ENCODE data around the gene NEURL1B. TPM values are rescaled to one million over a fixed set of nuclear protein-coding genes. Genes with fewer than 3 reads are reported as not detected.

Gene NEURL1B
- total and polyA plus RNA-seq, 10 of the 15 experiments (the other 5 are each of a cell fraction or from before 2014, with no cell fraction given): 0.04 to 0.28 (median 0.05) TPM; not detected in 4

- TF ChIP-seq ZBTB40 (IDR thresholded peaks at IDR 0.05; ENCODE audit: borderline replicate concordance) (no peak), ZSCAN29 (IDR thresholded peaks at IDR 0.05) (no peak), KLF5 (IDR thresholded peaks at IDR 0.05; ENCODE audit: partially characterized antibody) (no peak), DPF2 (IDR thresholded peaks at IDR 0.05) (no peak), ATF2 (IDR thresholded peaks at IDR 0.05; ENCODE audit: low read length) (no peak), TCF3 (IDR thresholded peaks at IDR 0.05; ENCODE audit: borderline replicate concordance, insufficient read depth, low read depth, low read length) (no peak), CREM (IDR thresholded peaks at IDR 0.05; ENCODE audit: low read depth) (no peak)
Measured at GRCh38 chr5:172598251-172599203, 42.5 kb upstream of the NEURL1B start (continued).
